Endothelial cell of umbilical vein (primary cell): ENCODE measurements around the gene BRD3.

Experiments
- CTCF ChIP-seq, 2 donors: IDR thresholded peaks; 1 replicate in 1 of 2; 2 replicates in 1 of 2; pipeline ENCODE4 v1.5.1; 2011; ENCODE audit warnings: low read length in 2 of 2, mild to moderate bottlenecking in 2 of 2, moderate library complexity in 2 of 2, control low read depth in 1 of 2, inconsistent platforms in 1 of 2, low read depth in 1 of 2; ENCODE audit not compliant: insufficient read depth in 1 of 2; ENCODE audit errors: extremely low read depth in 1 of 2
- MAX ChIP-seq: IDR thresholded peaks from 2 replicates; pipeline ENCODE4 v1.6.1; 2011; ENCODE audit not compliant: insufficient read depth, insufficient read length
- POLR2A ChIP-seq: IDR thresholded peaks from 2 replicates; pipeline ENCODE4 v1.6.1; 2012; ENCODE audit warnings: low read depth, mild to moderate bottlenecking, control low read depth, low read length

GRCh38 chr9:134071149-134071548 lies 3.3 kb upstream of the BRD3 start:
- TF ChIP-seq POLR2A, result no peak
- TF ChIP-seq MAX, result no peak
- TF ChIP-seq CTCF (IDR thresholded peaks at IDR 0.05; ENCODE audit: extremely low read depth in 1 of 2, insufficient read depth in 1 of 2, low read depth in 1 of 2, low read length in 2 of 2), result no peak
